Activated CD4-positive, alpha-beta T cell treated with anti-CD3 and anti-CD28 coated beads, Interleukin-2, amount 50 U/mL, for 4 hours (primary cell): ENCODE data around the gene SAXO2.
"Not testable (repeated sequence)": the region's sequence is repeated elsewhere in the genome, so short reads cannot be mapped to it uniquely, and the experiment has no call there.

Source experiments
- DNase-seq, 2 experiments: peaks; one replicate each; pipeline ENCODE4 v3.0.0-alpha.2; 2020

SAXO2 gene, protein sequence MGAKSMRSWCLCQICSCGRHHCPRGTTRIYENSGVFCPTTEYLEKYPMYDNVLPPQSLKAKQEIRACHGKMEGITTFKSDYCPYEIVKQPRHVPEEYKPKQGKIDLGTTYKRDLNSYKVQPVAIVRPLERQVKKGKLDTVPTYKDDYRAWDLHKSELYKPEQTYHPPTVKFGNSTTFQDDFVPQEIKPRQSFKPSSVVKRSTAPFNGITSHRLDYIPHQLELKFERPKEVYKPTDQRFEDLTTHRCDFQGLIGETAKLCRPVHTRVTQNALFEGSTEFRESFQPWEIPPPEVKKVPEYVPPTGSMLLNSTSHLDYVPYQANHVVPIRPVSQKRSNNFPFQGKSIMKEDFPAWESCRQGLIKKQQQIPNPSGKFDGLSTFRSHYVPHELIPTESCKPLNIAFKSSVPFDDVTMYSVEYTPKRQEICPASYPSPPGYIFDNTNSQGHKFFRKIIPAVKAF

DNA sequence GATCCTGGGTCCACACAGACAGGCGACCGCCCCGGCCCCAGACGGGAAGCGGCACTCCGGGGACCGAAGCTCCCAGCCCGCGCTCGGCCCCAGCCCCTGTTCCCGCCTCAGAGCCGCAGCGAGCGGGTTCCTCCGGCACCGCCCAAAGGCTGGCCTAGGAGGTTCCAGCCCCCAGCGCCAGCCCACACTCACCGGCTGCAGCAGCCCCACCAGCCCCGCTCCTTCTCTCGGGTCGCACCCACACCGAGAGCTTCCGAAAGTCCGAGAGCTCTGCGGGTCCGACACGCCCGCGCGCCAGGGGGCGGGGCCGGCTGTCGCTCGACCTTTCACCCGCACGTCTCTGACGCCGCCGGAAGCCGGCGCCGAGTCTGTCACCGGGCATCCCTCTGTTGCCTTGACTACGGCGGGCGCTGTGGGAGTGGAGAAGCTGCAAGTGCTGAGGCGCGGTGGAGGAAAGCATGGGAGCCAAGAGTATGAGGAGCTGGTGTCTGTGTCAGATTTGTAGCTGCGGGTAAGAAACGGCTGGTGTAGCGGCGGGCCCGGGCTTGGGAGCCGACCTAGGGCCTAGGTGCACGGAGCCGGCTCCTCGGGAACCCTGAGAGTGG is at the start of gene SAXO2, which contains the start of gene EFL1:
Gene SAXO2, plus strand, starts transcription at position 397 of the 605 bp plus-strand sequence. Its CDS starts 62 bp downstream, at position 459.
Gene EFL1, minus strand, starts transcription at position 313 of the 605 bp plus-strand sequence. CDS start 956 bp downstream, outside the sequence.
- peak; percentile 89 to 91 for DNase-seq

DNA sequence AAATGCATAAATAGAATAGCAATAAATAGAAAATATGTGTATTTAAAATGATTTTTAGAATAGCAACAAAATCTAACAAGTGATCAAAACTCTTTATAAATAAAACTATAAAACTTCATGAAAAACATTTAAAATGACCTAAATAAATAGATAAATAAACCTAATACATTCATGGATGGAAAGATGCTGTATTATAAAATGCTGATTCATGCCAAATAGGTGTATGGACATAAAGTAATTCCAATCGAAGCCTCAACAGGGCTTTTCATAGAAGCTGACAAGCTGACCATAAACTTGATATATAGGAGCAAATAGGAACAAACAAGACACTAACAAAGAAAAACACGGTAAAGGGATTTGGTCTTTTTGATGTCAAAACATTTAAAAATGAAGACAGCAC is 46.5 kb upstream of the SAXO2 start:
- DNase-seq, result not testable (repeated sequence)

DNA sequence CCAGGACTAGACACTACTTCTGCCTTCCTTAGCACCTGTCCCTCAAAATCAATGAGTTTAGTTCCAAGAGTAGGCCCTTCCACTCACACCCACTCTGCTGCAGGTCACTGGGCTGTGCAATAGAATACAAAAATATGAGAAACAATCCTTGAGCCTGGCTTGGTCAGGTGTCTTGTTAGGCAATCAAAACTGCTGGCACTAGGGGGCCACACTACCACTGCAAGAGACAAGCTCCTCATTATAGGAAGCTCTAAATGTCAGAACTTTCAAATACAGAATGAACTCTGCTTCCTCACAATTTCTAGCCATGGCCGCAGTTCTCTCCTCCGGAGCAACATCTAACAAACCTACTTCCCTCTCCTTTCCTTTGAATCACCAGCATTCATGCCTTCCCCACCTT is 41.1 kb upstream of the SAXO2 start:
- peak in 1 of 2 experiments; percentile 5 for DNase-seq

DNA sequence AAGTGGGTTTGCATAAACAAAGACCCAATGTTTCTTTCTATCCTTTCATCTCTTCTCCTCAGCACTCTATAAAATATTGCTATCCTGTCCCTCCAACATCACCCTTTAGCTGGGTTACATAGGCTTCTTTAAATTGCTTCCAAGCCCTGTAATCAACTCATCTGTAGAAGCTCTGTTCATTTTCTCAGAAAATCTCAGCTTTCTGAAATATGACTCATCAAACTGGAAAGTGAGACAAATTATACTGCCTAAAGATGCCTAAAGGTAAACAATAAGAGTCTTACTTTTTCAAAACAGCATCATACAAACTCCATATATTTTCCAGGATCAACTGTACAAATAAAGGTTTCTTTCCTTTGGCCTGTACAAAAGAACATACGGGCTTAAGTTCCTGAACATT is 33.9 kb upstream of the SAXO2 start:
- DNase-seq, result no peak

DNA sequence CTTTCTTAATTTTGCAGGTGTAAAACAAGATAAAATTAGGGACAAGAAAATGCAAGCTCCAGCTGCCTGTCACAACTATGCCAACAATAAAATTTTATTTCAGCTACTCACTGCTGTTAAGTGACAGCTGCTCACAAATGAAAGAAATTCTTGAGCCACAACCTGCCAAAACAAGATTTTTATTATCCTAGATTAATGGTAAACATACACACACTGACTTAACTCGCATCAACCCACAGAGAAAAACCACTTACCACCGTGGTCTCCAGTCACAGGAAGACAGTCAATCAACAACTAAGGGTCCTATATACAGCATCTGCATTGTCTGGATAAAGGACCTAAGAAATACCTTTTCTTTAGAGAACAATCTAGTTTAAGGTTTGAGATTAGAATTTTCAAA is 31.4 kb upstream of the SAXO2 start:
- no peak for DNase-seq

DNA sequence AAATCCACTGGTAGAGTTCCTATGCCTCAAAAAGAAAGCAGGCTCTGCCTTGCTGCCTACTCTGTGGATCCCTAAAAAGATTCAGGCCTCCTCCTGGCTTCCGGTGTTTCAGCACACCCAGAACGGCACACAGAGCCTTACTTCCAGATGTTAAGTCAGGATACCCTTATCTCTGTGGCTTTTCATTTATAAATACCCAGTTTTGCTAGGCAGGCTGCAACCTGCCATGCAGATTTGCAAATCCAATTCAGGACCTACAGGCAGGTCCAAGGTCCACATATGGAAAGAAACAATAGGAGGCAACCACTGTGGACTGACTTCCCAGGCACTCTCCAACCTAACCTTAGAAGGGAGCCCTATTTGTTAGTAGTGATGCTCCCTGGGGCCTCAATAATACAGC is 30.8 kb upstream of the SAXO2 start:
- no peak for DNase-seq

DNA sequence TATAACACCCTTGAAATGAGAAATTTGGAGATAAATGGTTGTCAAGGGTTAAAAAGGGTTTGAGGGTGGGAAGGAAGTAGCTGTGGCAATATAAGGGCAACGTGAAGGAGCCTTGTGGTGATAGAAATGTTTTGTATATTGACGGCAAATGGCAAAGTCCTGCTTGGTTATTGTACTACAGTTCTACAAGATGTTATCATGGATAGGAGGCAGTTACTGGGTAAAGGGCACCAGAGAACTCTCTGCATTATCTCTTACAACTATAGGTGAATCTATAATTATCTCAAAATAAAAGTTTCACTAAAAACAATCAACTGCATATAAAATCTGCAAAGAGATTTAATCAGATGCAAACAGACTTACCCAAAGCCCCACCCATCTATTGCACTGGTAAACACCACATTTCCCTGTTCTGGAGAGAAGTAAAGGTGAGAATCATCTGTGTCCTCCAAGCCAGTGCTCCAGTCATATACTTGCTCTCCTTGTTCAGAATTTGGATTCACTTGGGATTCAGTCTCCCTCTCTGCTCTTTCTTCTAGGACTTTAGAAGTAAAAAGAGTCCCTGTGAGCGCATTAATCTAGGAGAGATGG is 24.6 kb upstream of the SAXO2 start:
- not testable (repeated sequence) for DNase-seq

DNA sequence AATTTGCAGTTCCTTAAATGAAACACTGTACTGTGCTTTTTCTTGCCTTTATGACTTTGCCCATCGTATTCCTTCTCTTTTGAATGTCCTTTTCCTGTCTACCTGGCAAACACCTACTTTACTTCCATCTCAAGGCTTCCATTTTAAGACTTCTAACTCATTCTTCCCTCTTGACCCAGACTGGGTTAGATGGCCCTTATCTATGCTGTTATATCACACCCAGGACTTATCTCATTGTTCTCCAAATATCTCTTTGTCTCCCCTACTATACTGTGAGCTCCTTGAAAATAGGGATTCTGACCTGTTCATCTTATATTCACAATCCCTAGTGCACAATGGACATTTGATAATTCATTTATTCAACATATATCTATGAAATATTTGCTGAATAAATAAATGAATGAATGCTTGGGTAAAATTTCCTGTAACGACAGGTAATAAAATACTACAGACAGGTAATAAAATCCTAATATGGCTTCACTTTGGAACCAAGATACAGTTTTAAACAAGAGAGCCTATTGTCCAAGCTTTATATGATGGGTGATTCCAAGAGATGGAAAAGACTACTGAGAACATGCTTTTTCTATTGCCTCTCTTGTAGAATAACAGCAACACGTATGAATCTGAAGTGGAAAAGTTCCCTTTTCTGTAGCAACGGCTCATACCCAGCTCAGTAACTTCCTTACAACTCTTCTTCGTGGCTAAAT is 22.8 kb upstream of the SAXO2 start:
- no peak for DNase-seq

DNA sequence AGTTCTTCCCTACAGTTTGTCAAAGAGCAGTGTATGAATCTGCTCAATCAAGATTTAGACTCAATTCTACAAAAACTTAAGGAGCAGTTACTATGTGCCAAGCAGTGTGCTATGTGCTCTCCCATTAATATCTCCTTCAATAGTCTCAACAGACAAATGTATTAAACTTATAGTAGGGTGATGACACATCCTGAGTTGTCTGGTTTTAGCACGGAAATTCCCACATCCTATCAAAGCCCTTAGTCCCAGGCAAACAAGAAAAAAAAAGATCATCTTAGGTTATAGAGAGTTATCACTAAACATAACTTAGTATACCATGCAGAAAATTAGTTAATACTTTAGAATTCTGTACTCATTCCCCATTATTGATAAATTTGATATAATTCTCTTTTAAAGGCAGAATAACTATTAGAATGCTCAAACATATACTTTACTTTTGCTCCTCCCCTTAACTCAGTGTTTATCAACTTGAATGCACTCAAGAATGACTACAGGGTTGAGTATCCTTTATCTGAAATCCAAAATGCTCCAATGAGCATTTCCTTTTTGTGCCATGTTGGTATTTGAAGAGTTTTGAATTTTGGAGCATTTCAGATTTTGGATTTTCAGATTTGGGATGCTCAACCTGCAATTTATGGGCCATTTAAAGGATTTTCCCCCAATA is 20.6 kb upstream of the SAXO2 start:
- DNase-seq, result not testable (repeated sequence)

DNA sequence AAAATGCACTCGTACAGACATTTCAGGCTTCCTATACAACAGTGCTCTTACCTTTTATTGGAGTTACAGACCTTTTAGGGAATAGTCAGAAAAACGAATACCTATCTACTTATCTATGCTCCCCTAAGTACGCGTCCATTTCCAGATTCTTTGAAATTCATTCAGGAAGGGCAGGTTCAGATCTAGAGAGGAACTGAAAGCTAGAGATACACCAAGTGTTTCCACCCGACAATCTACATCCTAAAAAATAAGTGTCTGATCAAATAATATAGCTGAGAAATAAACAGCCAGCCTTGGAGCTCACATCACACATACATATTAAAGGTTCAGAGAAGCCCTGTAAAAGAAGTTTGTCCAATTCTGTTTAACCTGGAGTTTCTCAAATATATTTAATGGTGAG is 19.0 kb upstream of the SAXO2 start:
- not testable (repeated sequence) for DNase-seq

DNA sequence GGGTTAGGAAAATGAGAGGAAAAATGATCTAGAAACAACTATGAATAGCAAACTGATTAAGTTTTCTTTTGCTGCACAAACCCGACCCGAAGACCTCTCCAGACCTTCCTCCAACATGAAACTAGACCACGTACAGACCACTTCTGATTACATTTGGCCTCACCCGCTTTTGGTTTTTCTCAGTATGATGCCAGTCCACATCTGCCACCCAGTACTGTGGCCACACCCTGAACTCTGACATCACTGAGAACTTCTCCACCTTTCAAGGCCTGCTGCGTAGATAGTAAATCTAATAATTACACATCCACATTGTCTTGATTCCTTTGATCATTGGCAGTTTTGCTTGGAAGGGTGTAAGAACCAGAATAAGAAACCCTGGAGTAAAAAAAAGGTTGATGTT is 16.7 kb upstream of the SAXO2 start:
- DNase-seq, result not testable (repeated sequence)

DNA sequence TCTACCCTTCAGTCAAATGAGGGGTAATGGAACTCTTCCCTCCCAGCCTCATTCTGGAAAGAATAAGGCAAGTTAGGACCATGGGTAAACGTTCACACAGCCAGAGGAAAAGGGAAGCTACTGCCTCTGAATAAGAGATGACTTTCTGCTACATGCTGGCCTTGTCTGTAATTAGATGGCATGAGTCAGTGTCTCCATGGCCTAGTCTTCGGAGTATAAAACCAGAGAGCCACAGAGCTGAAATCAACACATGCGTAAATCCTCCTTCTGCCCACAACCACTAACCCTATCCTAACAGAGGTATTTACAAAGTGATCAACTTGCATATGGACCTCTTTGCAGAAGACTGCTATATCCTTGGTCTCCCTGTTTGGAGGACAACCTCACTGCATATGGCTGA is 14.4 kb upstream of the SAXO2 start:
- DNase-seq, result not testable (repeated sequence)

DNA sequence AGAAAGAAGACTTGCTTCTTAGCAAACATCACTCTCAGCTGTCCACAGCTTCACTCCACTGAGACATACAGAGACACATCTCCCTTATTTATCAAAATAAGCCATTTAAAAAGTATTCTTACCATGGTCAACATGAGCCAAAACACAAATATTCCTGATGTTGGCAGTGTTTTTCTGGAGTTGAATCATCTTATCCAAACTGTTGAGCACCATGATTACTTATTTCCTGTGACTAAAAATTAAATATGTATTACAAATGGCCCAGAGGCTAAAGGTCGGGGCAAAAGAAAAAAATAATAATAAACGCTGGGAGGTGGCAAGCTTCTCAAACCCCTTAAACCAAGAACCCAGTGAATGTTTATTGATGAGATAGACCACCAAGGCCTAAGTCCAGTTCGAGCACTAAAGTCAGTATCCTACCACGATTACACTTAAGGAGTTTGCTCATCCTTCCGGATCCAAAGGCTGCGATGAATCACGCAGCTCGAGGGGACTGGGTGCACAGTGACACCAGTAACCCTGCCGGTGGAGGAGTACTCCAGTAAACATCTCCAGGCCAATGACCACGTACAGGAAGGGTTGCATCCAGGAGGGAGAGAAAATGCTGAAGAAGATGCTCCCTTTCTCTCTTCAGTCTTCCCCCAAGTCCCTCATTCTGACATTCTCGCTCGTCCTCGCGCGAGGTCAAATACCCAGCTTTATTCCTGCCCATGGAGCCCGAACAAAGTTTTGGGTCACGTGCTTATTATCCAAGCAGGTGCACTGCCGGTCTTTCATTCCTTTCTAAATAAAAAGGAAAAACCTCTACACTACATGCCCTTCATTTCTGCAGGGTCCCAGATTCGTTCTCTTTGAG is 824 bp upstream of the SAXO2 start:
- DNase-seq, result peak; percentile 11 to 17

DNA sequence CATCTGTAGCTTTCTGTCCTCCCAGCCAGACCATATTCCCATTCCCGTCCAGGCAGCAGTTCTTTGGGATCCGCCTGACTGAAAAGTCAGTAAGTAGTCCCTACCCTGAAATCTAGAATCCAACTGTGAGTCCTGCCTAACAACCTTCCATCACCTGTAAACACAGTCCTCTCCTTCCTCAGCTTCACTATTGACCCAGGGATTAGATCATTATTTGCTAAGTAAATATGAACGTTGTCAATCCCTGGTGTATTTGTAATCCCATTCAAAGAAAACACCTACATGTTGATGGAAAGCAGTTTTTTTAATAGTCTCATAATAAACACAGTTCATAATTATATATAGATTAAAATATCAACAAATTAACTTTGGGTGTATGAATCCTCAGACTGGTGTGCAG is 732 bp downstream of the SAXO2 start:
- no peak for DNase-seq

DNA sequence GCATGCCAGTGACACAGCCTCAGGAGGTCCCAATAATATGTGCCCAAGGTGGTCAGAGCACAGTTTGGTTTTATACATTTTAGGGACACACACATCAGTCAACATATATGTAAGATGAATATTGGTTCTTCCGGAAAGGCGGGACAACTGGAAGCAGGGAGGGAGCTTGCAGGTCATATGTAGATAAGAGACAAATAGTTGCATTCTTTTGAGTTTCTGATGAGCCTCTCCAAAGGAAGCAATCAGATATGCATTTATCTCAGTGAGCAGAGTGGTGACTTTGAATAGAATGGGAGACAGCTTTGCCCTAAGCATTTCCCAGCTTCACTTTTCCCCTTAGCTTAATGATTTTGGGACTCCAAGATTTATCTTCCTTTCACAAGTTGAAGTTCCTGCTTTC is 4.5 kb downstream of the SAXO2 start:
- DNase-seq, result not testable (repeated sequence)

DNA sequence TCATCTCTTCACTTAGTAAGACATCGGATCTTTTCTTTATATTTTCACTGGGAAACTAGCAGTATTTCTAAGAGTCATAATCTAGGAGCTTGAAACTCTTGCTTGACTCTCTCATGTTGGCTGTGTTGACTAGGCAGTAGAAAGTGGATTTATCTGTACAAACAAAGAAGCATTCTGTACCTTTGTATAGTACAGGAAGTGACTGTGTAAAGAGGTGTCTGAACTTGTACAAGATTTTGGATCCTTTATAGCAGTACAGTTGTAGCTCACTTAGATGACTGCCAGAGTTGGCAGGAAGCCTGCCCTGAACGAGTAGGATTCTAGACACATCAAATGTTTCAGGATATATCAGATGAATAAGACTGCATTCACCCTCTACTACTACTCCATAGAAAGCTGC is 5.8 kb downstream of the SAXO2 start:
- DNase-seq, result not testable (repeated sequence)

DNA sequence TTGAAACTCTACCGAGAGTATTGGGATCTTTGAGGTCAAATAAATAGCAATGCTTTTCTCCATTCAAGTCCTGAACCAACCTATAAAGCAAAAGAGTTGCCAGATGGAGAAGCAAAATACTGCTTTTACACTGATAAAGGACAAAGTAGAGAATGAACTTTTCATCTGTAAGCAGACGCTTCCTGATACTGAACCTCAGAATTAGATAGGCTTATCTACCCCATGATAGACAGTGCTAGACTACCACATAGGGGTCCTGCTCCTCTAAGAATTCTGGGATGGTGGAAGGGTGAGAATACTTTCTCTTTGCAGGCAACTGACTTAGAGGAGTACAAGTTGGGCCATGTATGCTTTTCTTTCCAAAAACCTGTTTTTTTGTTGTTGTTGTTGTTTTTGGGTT is 9.5 kb downstream of the SAXO2 start:
- no peak for DNase-seq

DNA sequence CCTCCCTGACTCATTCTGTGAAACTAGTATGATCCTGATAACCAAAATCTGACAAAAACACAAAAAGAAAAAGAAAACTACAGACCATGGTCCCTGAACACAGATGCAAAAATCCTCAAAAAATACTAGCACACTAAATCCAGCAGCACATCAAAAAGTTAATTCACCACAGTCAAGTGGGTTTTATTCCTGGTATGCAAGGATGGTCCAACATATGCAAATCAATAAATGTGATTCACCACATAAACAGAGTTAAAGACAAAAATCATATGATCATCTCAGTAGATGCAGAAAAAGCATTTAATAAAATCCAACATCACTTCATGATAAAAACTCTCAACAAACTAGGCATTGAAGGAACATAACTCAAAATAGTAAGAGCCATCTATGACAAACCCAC is 12.8 kb downstream of the SAXO2 start:
- DNase-seq, result no peak

DNA sequence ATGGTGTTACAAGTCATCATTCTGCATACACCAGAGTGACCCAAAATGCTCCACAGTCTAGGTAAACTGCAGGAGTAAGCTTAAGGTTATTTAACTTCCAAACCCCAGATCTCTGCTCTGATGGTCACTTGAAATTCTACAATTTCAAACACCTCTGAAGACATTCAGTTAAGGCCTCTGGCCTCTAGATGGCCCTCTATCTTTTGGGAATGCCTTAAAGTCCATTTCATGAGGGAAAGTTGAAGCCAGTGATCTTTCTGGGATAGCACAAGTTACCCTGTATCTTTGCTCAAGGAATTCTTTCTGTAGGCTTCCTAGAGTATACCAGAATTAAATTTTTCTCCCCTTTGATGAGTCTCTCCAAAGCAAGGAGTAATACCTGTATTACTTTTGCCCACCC is 18.7 kb downstream of the SAXO2 start:
- not testable (repeated sequence) for DNase-seq

DNA sequence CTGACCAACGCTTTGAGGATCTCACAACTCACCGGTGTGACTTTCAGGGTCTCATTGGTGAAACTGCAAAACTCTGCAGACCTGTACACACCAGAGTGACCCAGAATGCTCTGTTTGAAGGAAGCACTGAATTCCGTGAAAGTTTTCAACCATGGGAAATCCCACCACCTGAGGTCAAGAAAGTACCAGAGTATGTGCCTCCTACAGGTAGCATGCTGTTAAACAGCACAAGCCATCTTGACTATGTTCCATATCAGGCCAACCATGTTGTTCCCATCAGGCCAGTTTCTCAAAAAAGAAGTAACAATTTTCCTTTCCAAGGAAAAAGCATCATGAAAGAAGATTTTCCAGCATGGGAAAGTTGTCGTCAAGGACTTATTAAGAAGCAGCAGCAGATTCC is 19.8 kb downstream of the SAXO2 start:
- DNase-seq, result not testable (repeated sequence)

DNA sequence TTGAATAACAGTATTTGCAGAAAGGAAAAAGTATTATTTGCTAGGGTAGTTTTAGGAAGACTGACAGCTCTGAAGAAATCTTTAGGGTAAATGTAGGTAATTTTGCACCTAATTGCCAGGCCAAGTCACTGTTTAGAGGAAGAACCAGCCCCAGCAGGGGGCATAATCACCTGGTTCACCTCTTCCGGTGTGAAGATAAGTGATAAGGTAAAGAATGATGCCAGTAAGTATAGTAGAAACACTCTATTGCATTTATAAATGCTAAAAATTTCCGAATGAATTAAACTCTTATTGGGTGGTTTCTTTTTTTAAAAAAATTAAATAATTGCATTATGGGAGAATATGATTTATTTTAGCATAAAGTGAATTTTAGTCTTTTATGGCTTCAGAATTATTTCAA is 21.8 kb downstream of the SAXO2 start:
- DNase-seq, result not testable (repeated sequence)

DNA sequence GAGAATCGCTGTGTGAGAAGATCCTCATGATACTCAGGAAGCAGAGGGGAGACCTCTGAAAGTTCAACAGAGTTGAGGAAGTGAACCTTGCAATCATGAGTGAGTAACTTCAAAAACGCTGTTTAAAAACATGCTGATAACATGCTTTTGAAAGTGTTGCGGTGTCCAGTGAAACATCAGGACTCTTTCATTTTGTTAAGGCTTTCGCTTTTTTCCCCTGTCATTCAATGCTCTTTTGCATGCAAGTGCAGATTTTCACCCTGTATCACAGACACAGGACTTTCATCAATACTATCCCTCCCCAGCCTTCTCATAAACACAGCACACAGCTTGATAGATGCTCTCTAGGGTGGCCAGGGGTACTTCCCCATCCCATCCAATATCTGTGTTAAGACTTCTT is 23.9 kb downstream of the SAXO2 start:
- not testable (repeated sequence) for DNase-seq
